ENCODE results near the gene SELENOO.

DNA sequence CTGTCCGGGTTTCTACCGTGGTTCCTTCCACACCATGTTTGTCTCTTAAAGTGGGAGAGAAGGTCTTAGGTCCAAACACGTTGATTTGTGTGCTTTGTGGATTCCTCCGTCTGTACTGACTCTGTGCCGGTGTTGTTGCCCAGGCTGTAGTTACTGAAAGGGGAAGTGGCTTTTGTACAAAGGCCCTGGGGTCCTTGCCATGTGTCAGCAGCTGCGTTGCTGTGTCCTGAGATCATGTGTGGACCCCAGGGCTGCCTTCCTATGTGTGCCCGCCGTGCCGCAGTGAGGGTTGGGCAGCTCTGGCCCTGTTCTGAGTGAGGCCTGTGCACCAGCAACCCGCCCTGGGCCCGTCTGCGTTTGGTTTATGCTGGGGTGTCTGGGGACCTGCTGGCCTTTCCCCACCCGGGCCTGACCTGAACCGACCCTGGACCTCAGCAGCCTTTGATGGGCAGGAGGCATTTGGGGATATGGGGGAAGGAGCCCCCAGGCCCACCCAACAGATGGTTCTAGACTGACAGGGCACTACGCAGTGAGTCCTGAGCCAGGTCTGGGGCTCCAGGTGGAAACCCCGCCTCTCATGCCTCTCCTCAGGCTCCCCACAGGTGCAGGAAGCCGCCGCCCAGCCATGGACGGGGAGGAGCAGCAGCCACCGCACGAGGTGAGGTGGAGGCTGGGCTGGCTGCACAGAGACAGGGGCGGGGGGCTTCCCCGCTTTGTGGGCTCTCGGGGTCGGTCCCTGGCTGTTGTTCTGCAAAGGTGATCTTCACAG, 8.2 kb upstream of the SELENOO start:
- TF ChIP-seq POLR2A (IDR thresholded peaks at IDR 0.05; ENCODE audit: low read depth, low read length) = peak; percentile 70; the same call in 1 of the 2 replicates
- peak; percentile 25; the same call in 1 of the 2 replicates for TF ChIP-seq TAF1 (IDR thresholded peaks at IDR 0.05; ENCODE audit: low read depth, low read length)
- TF ChIP-seq POLR2AphosphoS5 (IDR thresholded peaks at IDR 0.05; ENCODE audit: low read depth, low read length) = peak; percentile 50; the same call in 1 of the 2 replicates
- peak; percentile 97 for TF ChIP-seq SPI1 (IDR thresholded peaks at IDR 0.05; ENCODE audit: low read depth, low read length)
- no peak for TF ChIP-seq PAX5 (IDR thresholded peaks at IDR 0.05; ENCODE audit: insufficient read depth, low read length, severe bottlenecking)
